ENCODE data around the gene PPARD. TPM values are rescaled to one million over a fixed set of nuclear protein-coding genes. Genes with fewer than 3 reads are reported as not detected.

PPARD gene
- total RNA-seq, 4 donors from 2014 or later = 6.4 to 37.6 (median 14.3) TPM

DNA sequence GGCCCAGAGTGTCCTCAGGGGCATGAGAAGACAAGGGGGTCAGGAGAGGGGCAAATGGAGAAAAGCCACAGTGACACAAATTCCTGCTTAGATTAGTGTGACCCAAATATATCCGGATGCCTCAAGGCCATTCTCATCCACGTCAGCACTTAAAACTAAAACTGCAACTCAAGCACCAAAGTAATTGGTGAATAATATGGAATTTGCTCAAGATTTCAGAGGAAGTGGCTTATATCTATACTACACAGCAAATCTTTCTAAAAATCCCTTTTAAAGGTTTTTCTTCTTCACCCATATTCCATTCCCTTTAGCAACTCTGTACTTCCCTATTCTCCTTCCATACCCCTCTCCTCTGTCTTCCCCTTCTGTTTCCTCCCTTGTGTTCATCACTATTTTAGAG is 29.6 kb upstream of the PPARD start:
- ATAC-seq (ENCODE audit: low FRiP score) = no peak
- TF ChIP-seq, protein P1, sequence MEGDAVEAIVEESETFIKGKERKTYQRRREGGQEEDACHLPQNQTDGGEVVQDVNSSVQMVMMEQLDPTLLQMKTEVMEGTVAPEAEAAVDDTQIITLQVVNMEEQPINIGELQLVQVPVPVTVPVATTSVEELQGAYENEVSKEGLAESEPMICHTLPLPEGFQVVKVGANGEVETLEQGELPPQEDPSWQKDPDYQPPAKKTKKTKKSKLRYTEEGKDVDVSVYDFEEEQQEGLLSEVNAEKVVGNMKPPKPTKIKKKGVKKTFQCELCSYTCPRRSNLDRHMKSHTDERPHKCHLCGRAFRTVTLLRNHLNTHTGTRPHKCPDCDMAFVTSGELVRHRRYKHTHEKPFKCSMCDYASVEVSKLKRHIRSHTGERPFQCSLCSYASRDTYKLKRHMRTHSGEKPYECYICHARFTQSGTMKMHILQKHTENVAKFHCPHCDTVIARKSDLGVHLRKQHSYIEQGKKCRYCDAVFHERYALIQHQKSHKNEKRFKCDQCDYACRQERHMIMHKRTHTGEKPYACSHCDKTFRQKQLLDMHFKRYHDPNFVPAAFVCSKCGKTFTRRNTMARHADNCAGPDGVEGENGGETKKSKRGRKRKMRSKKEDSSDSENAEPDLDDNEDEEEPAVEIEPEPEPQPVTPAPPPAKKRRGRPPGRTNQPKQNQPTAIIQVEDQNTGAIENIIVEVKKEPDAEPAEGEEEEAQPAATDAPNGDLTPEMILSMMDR (IDR thresholded peaks at IDR 0.05) = no peak
- DNase-seq (ENCODE audit: low spot score) = no peak

DNA sequence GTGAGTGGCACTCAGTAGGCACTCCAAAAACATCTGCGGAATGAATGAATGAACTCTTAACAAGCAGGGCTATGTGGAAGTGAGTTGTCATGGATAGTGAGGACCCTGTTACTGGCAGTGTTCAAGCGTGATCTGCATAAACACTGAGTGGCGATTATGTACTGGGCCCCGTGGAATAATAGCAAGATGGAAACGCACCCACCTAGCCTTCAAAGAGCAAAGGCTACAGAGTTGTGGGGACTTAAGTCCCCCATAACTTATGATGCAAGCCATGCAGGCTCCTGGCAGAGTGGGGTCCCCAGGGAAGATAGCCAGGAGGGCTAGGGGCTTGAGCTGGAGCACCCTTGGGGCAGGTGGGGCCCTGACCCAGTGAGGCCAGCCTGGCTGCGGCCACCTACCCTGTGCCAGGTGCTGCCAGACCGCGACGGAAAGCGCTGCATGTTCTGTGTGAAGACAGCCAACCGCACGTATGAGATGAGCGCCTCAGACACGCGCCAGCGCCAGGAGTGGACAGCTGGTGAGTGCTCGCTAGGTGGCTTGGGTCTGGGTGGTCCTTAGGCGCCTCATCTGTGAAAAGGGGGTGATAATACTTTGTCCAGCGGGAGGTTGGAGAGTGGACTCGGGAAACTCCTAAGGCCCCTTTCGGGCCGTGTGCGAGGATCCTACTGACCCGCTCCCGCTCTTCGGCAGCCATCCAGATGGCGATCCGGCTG is 24.7 kb upstream of the PPARD start:
- ATAC-seq (ENCODE audit: low FRiP score) (no peak), DNase-seq (ENCODE audit: low spot score) (no peak)
- TF ChIP-seq, protein P1 (IDR thresholded peaks at IDR 0.05) = no peak

DNA sequence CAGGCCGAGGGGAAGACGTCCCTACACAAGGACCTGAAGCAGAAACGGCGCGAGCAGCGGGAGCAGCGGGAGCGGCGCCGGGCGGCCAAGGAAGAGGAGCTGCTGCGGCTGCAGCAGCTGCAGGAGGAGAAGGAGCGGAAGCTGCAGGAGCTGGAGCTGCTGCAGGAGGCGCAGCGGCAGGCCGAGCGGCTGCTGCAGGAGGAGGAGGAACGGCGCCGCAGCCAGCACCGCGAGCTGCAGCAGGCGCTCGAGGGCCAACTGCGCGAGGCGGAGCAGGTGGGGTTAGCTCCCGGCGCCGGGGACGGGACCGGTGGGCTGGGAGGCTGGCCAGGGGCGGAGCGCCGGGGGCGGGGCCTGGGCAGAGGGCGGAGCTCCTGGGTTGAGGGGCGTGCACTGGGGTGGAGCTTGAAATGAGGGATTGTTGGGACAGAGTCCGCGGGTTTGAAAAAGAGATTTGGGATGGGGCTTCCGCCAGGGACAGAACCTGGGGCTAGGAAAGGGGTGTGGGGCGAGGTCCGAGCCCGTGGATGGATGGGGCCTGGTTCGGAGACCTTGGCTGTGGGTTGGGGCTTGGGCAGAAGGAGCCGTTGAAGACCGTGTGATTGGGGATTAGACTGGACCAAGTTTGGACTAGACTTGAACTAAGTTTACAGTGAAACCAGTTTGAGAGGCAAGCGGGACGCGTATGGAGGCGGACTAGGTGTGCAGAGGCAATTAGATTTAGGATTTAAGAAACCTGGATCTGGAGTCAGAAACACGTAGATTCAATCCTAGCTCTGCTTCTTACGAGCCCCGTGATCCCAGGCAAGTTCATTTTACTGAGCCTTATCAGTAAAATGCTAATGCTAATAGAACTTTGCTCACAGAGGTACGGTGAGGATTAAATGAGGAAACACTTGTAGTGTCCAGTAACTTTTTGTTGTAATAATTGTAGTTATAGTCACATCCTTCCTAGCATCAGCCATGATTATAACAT is 23.9 kb upstream of the PPARD start:
- peak; percentile 97 for ATAC-seq (ENCODE audit: low FRiP score)
- TF ChIP-seq, protein P1 (IDR thresholded peaks at IDR 0.05) = no peak

DNA sequence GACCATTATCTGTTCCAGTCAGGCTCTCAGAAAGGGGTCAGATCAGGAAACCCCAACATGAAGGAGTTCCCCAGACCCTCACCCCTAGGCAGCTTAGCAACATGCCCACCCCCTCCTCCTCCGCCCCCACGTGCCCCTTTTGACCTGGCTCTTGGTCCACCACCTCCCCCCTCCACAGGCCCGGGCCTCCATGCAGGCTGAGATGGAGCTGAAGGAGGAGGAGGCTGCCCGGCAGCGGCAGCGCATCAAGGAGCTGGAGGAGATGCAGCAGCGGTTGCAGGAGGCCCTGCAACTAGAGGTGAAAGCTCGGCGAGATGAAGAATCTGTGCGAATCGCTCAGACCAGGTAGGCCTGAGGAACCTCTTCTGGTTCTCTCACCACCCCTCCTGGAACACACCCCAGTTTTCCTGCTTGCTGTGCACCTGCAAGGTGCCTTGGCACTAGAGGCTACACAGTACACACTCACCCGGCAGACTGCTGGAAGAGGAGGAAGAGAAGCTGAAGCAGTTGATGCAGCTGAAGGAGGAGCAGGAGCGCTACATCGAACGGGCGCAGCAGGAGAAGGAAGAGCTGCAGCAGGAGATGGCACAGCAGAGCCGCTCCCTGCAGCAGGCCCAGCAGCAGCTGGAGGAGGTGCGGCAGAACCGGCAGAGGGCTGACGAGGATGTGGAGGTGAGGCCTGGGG is 22.9 kb upstream of the PPARD start:
- no peak for DNase-seq (ENCODE audit: low spot score)
- ATAC-seq (ENCODE audit: low FRiP score) = no peak
- TF ChIP-seq, protein P1 (IDR thresholded peaks at IDR 0.05) = no peak

More for the DNA sequence above, 23.9 kb upstream of the PPARD start:
- DNase-seq (ENCODE audit: low spot score) = no peak

DNA sequence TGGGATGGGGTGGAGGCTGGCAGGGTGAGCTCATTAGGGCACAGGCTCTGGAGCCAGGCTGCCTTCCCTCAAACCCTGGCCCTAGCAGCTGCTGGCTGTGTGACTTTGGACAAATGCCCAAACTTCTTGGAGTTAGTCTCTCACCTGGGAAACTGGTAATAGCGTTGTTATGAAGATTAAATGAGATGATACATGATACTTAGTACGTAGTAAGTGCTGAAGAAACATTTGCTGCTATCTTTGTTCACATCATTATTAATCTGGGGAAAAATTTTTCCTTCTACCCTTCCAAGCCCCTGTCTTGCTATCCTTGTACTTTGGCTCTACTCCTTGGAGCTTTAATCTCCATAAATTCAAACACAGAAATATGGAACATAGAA is 22.3 kb upstream of the PPARD start:
- ATAC-seq (ENCODE audit: low FRiP score) = no peak
- TF ChIP-seq, protein P1 (IDR thresholded peaks at IDR 0.05) = no peak

DNA sequence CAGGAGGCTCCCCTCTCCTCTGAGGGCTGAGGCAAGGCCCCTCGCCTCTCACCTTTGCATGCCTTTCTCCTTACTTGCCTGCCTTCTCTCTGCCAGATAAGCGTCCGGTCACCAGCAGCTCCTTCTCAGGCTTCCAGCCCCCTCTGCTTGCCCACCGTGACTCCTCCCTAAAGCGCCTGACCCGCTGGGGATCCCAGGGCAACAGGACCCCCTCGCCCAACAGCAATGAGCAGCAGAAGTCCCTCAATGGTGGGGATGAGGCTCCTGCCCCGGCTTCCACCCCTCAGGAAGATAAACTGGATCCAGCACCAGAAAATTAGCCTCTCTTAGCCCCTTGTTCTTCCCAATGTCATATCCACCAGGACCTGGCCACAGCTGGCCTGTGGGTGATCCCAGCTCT is 21.3 kb upstream of the PPARD start:
- DNase-seq (ENCODE audit: low spot score) (no peak), ATAC-seq (ENCODE audit: low FRiP score) (no peak)
- TF ChIP-seq, protein P1 (IDR thresholded peaks at IDR 0.05) = no peak

More for the DNA sequence above, 22.3 kb upstream of the PPARD start:
- DNase-seq (ENCODE audit: low spot score) = no peak
